GM21381 (cell line): ENCODE data around the gene DENND4A.

Experiments
- ATAC-seq: cut with Tn5 transposase; IDR thresholded peaks from one replicate; pipeline ENCODE4 v1.9.1; 2021; ENCODE audit warnings: mild to moderate bottlenecking, moderate library complexity; ENCODE audit not compliant: unreplicated experiment

Gene DENND4A

GRCh38 chr15:65792138-65792987, at the start of gene DENND4A:
TSS of gene DENND4A (minus strand) at chr15:65792293. CDS start at chr15:65756450, 35,843 bp downstream.
- ATAC-seq = peak; percentile 80

DNA sequence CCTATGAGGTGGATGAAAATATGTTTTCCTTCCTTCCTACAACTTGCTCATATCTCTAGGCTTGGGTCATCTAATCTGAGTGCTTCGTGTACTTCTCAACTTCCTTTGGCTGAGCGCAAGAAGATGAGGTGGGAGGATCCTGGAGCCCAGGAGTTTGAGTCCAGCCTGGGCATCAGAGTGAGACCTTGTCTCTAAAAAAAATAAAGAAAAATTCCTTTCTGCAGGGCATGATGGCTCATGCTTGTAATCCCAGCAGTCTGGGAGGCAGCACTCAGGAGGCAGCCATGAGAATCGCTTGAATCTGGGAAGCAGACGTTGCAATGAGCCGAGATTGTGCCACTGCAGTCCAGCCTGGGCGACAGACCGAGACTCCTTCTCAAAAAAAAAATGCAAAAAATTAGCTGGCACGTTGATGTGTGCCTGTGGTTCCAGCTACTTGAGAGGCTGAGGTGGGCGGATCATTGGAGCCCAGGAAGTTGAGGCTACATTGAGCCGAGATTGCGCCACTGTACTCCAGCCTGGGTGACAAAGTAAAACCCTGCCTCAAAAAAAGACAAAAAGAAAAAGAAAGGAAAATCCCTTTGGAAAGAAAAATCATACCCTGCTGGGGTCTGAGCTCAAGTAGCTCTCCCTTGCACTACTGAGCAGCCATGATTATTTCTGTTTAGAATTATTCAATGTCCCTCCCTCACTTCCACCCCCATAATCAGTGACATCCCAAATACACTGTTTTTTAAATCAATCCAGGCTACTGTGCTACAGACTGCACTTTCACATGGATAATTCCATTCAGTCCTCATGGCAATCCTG, 49.2 kb upstream of the DENND4A start:
- no peak for ATAC-seq

DNA sequence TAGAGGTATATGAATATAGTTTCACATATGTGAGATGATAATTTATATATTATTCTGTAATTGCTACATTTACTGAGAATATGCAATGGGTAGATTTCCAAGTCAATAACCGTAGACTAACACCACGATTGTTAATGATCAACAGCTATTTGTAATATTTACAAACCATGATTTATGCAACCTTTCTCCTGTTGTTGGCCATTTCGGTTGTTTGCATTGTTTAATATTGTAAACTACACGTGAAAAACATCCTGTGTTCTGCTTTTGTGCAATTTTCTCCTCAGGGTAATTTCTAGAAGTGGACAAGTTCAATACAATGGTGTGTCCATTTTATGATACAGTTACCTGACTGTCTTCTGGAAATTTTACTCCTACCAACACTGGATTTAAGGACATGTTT, 47.9 kb upstream of the DENND4A start:
- no peak for ATAC-seq

- ATAC-seq = no peak
Measured at GRCh38 chr15:65839354-65839901, 47.3 kb upstream of the DENND4A start.

GRCh38 chr15:65837301-65838294, 45.5 kb upstream of the DENND4A start:
- ATAC-seq = no peak

- ATAC-seq = no peak
Measured at GRCh38 chr15:65836665-65837064, 44.6 kb upstream of the DENND4A start.

GRCh38 chr15:65835447-65835846, 43.4 kb upstream of the DENND4A start:
- ATAC-seq = no peak

DNA sequence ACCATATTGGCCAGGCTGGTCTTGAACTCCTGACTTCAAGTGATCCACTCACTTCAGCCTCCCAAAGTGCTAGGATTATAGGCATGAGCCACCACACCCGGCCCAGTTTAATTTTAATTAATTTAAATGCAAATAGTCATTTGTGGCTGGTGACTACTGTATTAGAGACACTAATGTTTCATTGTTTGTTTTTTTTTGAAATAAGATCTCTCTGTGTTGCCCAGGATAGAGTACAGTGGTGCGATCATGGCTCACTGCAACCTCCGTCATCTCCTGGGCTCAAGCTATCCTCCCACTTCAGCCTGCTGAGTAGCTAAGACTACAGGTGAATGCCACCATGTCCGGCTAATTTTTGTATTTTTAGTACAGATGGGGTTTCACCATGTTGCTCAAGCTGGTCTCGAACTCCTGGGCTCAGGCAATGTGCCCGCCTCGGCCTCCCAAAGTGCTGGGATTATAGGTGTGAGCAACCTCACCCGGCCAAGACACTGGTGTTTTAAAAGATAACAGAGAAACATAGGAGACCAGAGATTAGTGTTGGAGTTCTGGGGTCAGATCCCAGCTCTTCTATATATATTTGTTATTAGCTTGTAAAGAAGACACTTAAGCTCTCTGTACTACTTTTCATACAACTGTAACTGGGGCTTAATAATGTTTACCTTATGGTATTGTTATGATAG, 42.6 kb upstream of the DENND4A start:
- ATAC-seq = no peak

DNA sequence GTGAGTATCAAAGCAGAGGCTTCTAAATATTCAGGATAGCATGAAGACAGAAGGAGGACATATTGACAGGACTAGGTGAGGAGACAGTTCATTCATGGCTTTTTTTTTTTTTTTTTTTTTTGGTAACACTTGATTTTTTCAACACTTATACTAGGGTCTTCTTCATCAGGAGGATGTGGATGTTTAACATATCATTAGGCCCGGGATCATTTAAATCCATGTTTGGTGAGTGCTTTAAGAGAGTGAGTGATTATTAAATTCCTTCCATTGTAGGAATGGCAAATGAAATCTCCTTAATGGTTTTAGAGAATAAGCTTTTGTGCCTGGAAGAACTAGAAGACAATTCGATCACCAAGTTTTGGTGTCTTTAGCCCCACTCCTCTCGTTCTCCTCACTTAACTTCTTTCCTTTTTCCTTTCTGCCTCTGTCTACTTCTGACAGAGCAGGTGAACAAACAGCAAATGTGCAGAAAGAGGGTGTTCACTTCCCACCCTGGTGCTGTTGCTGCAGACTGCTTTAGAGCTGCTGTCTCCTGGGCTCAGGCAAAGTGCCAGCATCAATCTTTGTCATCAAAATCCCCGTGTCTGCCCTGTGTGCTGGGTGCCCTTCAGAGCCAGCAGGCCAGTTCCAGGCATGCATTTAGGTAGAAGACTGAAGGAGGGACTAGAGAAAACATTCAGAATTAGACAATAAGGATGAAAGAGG, 41.6 kb upstream of the DENND4A start:
- no peak for ATAC-seq

DNA sequence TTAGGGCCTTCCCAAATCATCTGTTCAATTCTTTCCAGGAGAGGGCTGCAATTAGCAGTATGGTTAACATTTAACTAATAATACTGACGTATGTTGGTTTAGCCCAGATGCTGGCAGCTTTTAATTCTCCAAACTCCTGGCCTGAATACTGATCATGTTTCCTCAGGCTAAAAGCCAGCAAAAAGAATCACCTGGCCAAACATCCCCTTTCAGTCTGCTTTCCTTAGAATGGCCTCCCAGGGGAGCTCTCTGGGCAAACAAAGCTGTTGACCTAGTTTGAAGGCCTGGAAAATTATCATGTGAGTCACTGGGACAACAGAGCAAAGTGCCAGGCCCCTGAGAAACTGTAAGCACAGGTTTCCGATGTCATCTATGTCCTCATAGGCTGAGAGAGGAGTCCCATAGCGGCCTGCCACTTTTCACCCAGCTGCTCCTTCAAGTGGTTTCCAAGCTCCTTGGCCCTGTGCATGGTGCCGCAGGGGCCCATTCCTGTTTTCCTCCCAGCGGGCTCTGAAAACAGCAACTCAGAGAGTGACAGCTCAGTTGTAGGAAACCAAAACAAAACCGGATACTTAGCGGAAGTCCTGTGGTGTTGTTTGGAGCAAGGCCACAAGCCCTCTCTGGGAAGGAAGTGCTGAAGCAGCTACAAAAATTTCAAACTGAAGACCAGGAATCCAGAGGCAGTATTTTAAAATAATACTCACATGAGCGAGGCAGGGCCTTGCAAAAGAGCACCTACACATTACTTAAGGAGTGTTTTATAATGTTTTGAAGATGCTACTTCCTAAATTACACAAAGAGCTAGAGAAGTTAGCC, 40.7 kb upstream of the DENND4A start:
- ATAC-seq = no peak

- no peak for ATAC-seq
Measured at GRCh38 chr15:65829130-65829764, 37.2 kb upstream of the DENND4A start.

- ATAC-seq = no peak
Measured at GRCh38 chr15:65828585-65828984, 36.5 kb upstream of the DENND4A start.

DNA sequence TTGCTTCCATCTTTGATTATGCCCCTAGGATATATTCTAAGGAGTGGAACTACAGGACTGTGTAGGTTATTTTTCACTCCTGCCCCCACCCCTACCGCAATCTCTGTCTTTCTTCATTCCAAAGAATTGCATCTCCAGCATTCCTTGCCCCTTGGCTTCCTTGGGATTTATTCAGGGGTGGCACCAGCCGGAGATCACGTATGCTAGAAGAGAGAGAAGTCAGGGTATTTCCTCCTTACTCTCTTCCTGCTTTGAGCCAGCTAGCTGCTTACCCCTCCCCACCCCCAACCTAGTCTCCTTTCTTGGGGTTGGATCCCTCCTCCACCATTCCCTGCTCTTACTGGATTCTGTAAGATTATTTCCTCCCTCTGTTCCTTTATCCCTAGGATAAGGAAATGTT, 35.0 kb upstream of the DENND4A start:
- ATAC-seq = no peak

DNA sequence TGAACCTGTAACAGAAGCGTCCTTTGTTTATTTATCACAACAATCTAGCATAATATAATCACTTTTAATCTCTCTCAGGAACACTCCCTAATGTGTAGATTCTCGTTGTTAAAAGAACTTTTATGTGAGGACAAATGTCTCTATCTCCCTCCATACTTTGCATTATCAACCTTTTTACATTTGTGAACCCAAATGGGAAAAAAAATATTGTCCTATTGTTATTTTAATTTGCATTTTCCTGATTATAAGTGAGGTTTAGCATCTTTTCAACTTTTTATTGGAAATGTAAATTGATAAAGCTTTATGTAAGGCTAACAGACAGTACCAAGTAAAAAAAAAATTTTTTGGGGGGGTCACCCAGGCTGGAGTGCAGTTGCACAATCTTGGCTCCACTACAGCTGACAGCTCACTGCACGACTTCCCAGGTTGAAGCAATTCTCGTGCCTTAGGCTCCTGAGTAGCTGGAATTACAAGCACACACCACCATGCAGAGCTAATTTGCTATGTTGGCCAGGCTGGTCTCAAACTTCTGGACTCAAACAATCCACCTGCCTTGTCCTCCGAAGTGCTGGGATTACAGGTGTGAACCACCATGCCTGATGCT, 33.0 kb upstream of the DENND4A start:
- no peak for ATAC-seq

GRCh38 chr15:65824031-65824743, 32.1 kb upstream of the DENND4A start:
- ATAC-seq = no peak

GRCh38 chr15:65822316-65822715, 30.2 kb upstream of the DENND4A start:
- no peak for ATAC-seq

GRCh38 chr15:65821070-65821469, 29.0 kb upstream of the DENND4A start:
- no peak for ATAC-seq
